Adrenal gland (tissue), 19 donors: ENCODE measurements around the gene ZNF638. TPM values are rescaled to one million over a fixed set of nuclear protein-coding genes. Genes with fewer than 3 reads are reported as not detected.

Source experiments
- DNase-seq, 7 donors: peaks; one replicate each; pipeline ENCODE4 v3.0.0-alpha.2; 2019 to 2020
- H3K27ac ChIP-seq, 5 donors: fragments of 200-600 bp; sonication (generic) in 4 of 5; 1 replicate in 3 of 5; 2 replicates in 2 of 5; pipeline versions ENCODE4 v1.5.1 to v1.8.0; 2016 to 2020; ENCODE audit warnings: mild to moderate bottlenecking in 1 of 5
- H3K27me3 ChIP-seq: fragments of 200-600 bp; 2 replicates; pipeline ENCODE4 v1.8.0; 2021
- H3K36me3 ChIP-seq, 2 donors: fragments of 200-600 bp; replicated peaks in 1 of 2; 1 replicate in 1 of 2; 2 replicates in 1 of 2; pipeline versions ENCODE4 v1.5.1 to v1.8.0; 2018 to 2022
- H3K4me1 ChIP-seq, 2 donors: fragments of 200-600 bp; replicated peaks in 1 of 2; 1 replicate in 1 of 2; 2 replicates in 1 of 2; pipeline versions ENCODE4 v1.5.1 to v1.8.0; 2018 to 2021
- H3K4me3 ChIP-seq, 4 donors: fragments of 200-600 bp; sonication (generic) in 3 of 4; one replicate each; pipeline ENCODE4 v1.5.1; 2016 to 2018
- H3K9me3 ChIP-seq, 3 donors: fragments of 200-600 bp; sonication (generic) in 1 of 3; replicated peaks in 1 of 3; 1 replicate in 2 of 3; 2 replicates in 1 of 3; pipeline versions ENCODE4 v1.5.1 to v1.8.0; 2016 to 2021
- CTCF ChIP-seq, 6 experiments: fragments of 450-650 bp in 4 of 6; fragments of 200-600 bp in 2 of 6; sonication (generic) in 1 of 6; IDR thresholded peaks; 1 replicate in 5 of 6; 2 replicates in 1 of 6; pipeline versions ENCODE4 v1.5.1 to v1.8.0; 2016 to 2021; ENCODE audit warnings: antibody characterized with exemption in 6 of 6, mild to moderate bottlenecking in 2 of 6, moderate library complexity in 1 of 6
- POLR2A ChIP-seq, 2 donors: fragments of 450-650 bp; IDR thresholded peaks; one replicate each; pipeline ENCODE4 v1.6.1; 2017; ENCODE audit warnings: antibody characterized with exemption in 2 of 2, mild to moderate bottlenecking in 2 of 2, moderate library complexity in 1 of 2
- WGBS, 4 donors: extraction: QIAGEN DNeasy Blood & Tissue Kit in 2 of 4; methylation state at CpG; one replicate each; pipeline versions ENCODE4 v1.1.5 to v1.1.7; 2013 to 2017; 5-methylcytosine and 5-hydroxymethylcytosine counted together
- intact Hi-C, 2 donors: fragments of 100-400 bp; cut with DNase I; formaldehyde crosslinking; loops; one replicate each; pipeline versions ENCODE4 v1.14.1 to v1.15.0; 2022 to 2023
- long read RNA-seq, 10 donors: library from polyadenylated mRNA in 3 of 10; unstranded in 2 of 10; stranded (forward) in 1 of 10; transcript quantifications; one replicate each; pipeline ENCODE4 v2.0.0 and lab custom pipeline, GENCODE V29; 2021 to 2026
- polyA plus RNA-seq, 3 donors: library from polyadenylated mRNA; stranded (reverse); fragments of 200-250 nt in 2 of 3; fragments of 350-450 nt in 1 of 3; fragmentation: Illumina TruSeq in 1 of 3; extraction: RNeasy Lipid Tissue Mini Kit (QIAGEN cat#74804) in 1 of 3; gene quantifications; one replicate each; pipeline ENCODE4 v1.2.3, GENCODE V29; 2013 to 2014
- total RNA-seq, 9 donors: library from RNA; depleted of rRNA in 4 of 9; stranded (reverse); fragments of >200 nt in 4 of 9; fragments of 120-200 nt in 1 of 9; fragmentation: NEBNext Ultra II Directional in 1 of 9; extraction: Animal tissue kit (Norgen Biotek cat#: 25700) in 1 of 9; gene quantifications; one replicate each; pipeline versions ENCODE4 v1.1.0 to v1.2.4, GENCODE V29; 2013 to 2023
- donor health status: healthy with polysubstance abuse.
- donor health status: Bipolar disorder and iron deficiency.
- donor health status: DM: yes; HTN: yes; CAD: no.
- donor health status: DM: no; HTN: no; CAD: no.
- donor health status: DM: no; HTN: no; CAD: no.
- donor health status: DM: yes; HTN: yes; CAD: no.

ZNF638 gene
- total RNA-seq, result 100 to 1,000 TPM in 6 of 9 donors, 10 to 100 TPM in 3; 60.1 to 216 (median 111) TPM
- polyA plus RNA-seq, result 100 to 1,000 TPM in 2 of 3 donors, 10 to 100 TPM in 1; 80.8 to 525 (median 213) TPM
- long read RNA-seq, donor 1, transcript ZNF638-206 (2 exons, 931 nt), result major isoform, 7 of 7 reads
- long read RNA-seq, donor 1, partial matches to known transcripts, result 0 of 7 reads
- long read RNA-seq, donor 1, other reads (novel, unspliced or antisense), result 0 of 7 reads
- long read RNA-seq, donor 2, transcript ZNF638-206 (2 exons, 931 nt), result major isoform, 6 of 14 reads
- long read RNA-seq, donor 2, partial matches to known transcripts, result 5 of 14 reads
- long read RNA-seq, donor 2, other reads (novel, unspliced or antisense), result 0 of 14 reads
- long read RNA-seq, donor 3, partial matches to known transcripts, result 5 of 9 reads
- long read RNA-seq, donor 3, other reads (novel, unspliced or antisense), result 0 of 9 reads
- long read RNA-seq, donor 4, partial matches to known transcripts, result 16 of 28 reads
- long read RNA-seq, donor 4, other reads (novel, unspliced or antisense), result 11 of 28 reads
- long read RNA-seq, donor 5, full-length matches to known transcripts, result 10 of 41 reads
- long read RNA-seq, donor 5, partial matches to known transcripts, result 3 of 41 reads
- long read RNA-seq, donor 5, other reads (novel, unspliced or antisense), result 28 of 41 reads
- long read RNA-seq, donor 6, partial matches to known transcripts, result 15 of 26 reads
- long read RNA-seq, donor 6, other reads (novel, unspliced or antisense), result 11 of 26 reads
- long read RNA-seq, donor 7, partial matches to known transcripts, result 0 of 2 reads
- long read RNA-seq, donor 7, other reads (novel, unspliced or antisense), result 0 of 2 reads
- long read RNA-seq, donor 8, partial matches to known transcripts, result 7 of 10 reads
- long read RNA-seq, donor 8, other reads (novel, unspliced or antisense), result 0 of 10 reads
- long read RNA-seq, donor 9, partial matches to known transcripts, result 10 of 13 reads
- long read RNA-seq, donor 9, other reads (novel, unspliced or antisense), result 0 of 13 reads
- long read RNA-seq, donor 10, partial matches to known transcripts, result 0 of 1 reads
- long read RNA-seq, donor 10, other reads (novel, unspliced or antisense), result 0 of 1 reads

GRCh38 chr2:71331581-71332434, at the start of gene ZNF638:
TSS of gene ZNF638 (plus strand) at chr2:71331782. CDS start at chr2:71348955, 17,173 bp downstream.
- 0 to 1% (median 0%) methylated on average over 34 to 82 of the region's 82 CpGs for WGBS, 4 donors
- DNase-seq, result peak; percentile 91 to 95 (median 94)
- no peaks in the 10 kb centered on the region for H3K9me3 ChIP-seq
- H3K36me3 ChIP-seq, result no peaks in the 10 kb centered on the region
- intact Hi-C loops, result no loop called here
- H3K4me1 ChIP-seq, result peaks cover 12 to 47% of the 10 kb centered on the region in 2 donors
- peak within 1 kb of the TSS; percentile 83 to 99 (median 95) for H3K27ac ChIP-seq
- H3K27me3 ChIP-seq, result no peaks in the 10 kb centered on the region
- TF ChIP-seq POLR2A (IDR thresholded peaks at IDR 0.05) (peak; percentile 92 to 97), CTCF (IDR thresholded peaks at IDR 0.05) (peak; percentile 52 to 77 (median 66))
- H3K4me3 ChIP-seq, result peak within 1 kb of the TSS; percentile 70 to 97 (median 92)

- Histone ChIP-seq H3K9me3 (no peaks in the 10 kb centered on the region), H3K27ac (no peak overlapping the region), H3K4me3 (no peak overlapping the region), H3K36me3 (no peaks in the 10 kb centered on the region), H3K4me1 (peaks cover 8% of the 10 kb centered on the region in 2 donors), H3K27me3 (peaks cover 39% of the 10 kb centered on the region)
- intact Hi-C loops, result no loop called here
- TF ChIP-seq CTCF (IDR thresholded peaks at IDR 0.05), result no peak
- TF ChIP-seq POLR2A (IDR thresholded peaks at IDR 0.05), result no peak
- DNase-seq, result no peak
- 77 to 84% (median 80%) methylated on average over 4 of the region's 4 CpGs for WGBS, 4 donors
These were observed 49.6 kb upstream of the ZNF638 start for GRCh38 chr2:71281950-71282349.

GRCh38 chr2:71282493-71282892, 49.1 kb upstream of the ZNF638 start:
- H3K4me3 ChIP-seq, result no peak overlapping the region
- intact Hi-C loops, result no loop called here
- H3K27ac ChIP-seq, result no peak overlapping the region
- no peaks in the 10 kb centered on the region for H3K36me3 ChIP-seq
- no peak for DNase-seq
- TF ChIP-seq CTCF (IDR thresholded peaks at IDR 0.05) (peak in 1 of 6 experiments; percentile 20), POLR2A (IDR thresholded peaks at IDR 0.05) (no peak)
- H3K9me3 ChIP-seq, result no peaks in the 10 kb centered on the region
- peaks cover 2 to 3% of the 10 kb centered on the region in 2 donors for H3K4me1 ChIP-seq
- peaks cover 39% of the 10 kb centered on the region for H3K27me3 ChIP-seq
